CD8-positive, alpha-beta memory T cell (primary cell): ENCODE data around the gene CNKSR2. TPM values are rescaled to one million over a fixed set of nuclear protein-coding genes. Genes with fewer than 3 reads are reported as not detected.

Source experiments
- CTCF ChIA-PET: fragments of 350-600 bp; sonication (Branson Sonifier 250); formaldehyde crosslinking; loops from one replicate; lab custom pipeline; 2021; ENCODE audit warnings: antibody characterized with exemption; lab: Charles Lee
- POLR2A ChIA-PET: fragments of 350-600 bp; sonication (Branson Sonifier 250); formaldehyde crosslinking; loops from one replicate; lab custom pipeline; 2021; ENCODE audit warnings: antibody characterized with exemption; lab: Charles Lee
- DNase-seq, 5 donors: peaks; one replicate each; pipeline versions ENCODE4 v3.0.0 to v3.0.0-alpha.2; 2020 to 2022; ENCODE audit warnings: mixed read lengths in 1 of 5
- H3K27ac ChIP-seq: one replicate; pipeline ENCODE4 v1.7.0; 2013; ENCODE audit warnings: low read depth, mild to moderate bottlenecking, low read length, moderate library complexity
- H3K27me3 ChIP-seq: 2 replicates; pipeline ENCODE4 v1.7.0; 2013; ENCODE audit warnings: low read length, mild to moderate bottlenecking; ENCODE audit not compliant: insufficient read depth, poor library complexity, severe bottlenecking
- H3K36me3 ChIP-seq: 2 replicates; pipeline ENCODE4 v1.7.0; 2013; ENCODE audit warnings: mild to moderate bottlenecking, low read length, moderate library complexity; ENCODE audit not compliant: insufficient read depth
- H3K4me1 ChIP-seq: 2 replicates; pipeline ENCODE4 v1.7.0; 2013; ENCODE audit warnings: mild to moderate bottlenecking, low read length, moderate library complexity; ENCODE audit not compliant: insufficient read depth
- H3K4me3 ChIP-seq: 2 replicates; pipeline ENCODE4 v1.7.0; 2013; ENCODE audit warnings: mild to moderate bottlenecking, low read length
- H3K9me3 ChIP-seq: 2 replicates; pipeline ENCODE4 v1.7.0; 2013; ENCODE audit warnings: mild to moderate bottlenecking, low read length
- H3K27ac Mint-ChIP-seq, 8 donors: one replicate each; pipeline ENCODE4 v1.8.0; 2020 to 2021; ENCODE audit warnings: mixed read lengths in 8 of 8, mild to moderate bottlenecking in 6 of 8, inconsistent platforms in 3 of 8, moderate library complexity in 3 of 8
- H3K27me3 Mint-ChIP-seq, 2 donors: one replicate each; pipeline ENCODE4 v1.8.0; 2020 to 2021; ENCODE audit warnings: mixed read lengths in 2 of 2, mild to moderate bottlenecking in 1 of 2, moderate library complexity in 1 of 2
- H3K36me3 Mint-ChIP-seq, 3 donors: one replicate each; pipeline ENCODE4 v1.8.0; 2020 to 2021; ENCODE audit warnings: mixed read lengths in 3 of 3, inconsistent platforms in 1 of 3, mild to moderate bottlenecking in 1 of 3
- H3K4me1 Mint-ChIP-seq, 3 donors: one replicate each; pipeline ENCODE4 v1.8.0; 2020 to 2021; ENCODE audit warnings: mixed read lengths in 3 of 3, inconsistent platforms in 1 of 3, mild to moderate bottlenecking in 1 of 3
- H3K4me3 Mint-ChIP-seq, 7 donors: one replicate each; pipeline ENCODE4 v1.8.0; 2020 to 2021; ENCODE audit warnings: mixed read lengths in 7 of 7, mild to moderate bottlenecking in 6 of 7, moderate library complexity in 4 of 7, inconsistent platforms in 2 of 7
- H3K9me3 Mint-ChIP-seq, 5 donors: one replicate each; pipeline ENCODE4 v1.8.0; 2020 to 2022; ENCODE audit warnings: mixed read lengths in 5 of 5, mild to moderate bottlenecking in 3 of 5, moderate library complexity in 2 of 5, inconsistent platforms in 1 of 5
- polyA plus RNA-seq: library from polyadenylated mRNA; unstranded; fragments of 300-500 nt; fragmentation: Illumina TruSeq; gene quantifications from one replicate; pipeline ENCODE4 v1.2.3, GENCODE V29; 2021
- total RNA-seq, 2 experiments: library from RNA; stranded (reverse); gene quantifications; one replicate each; pipeline ENCODE4 v1.2.3, GENCODE V29; 2021

Gene CNKSR2
- total and polyA plus RNA-seq, 3 experiments from 2014 or later, result 4.1 to 5.8 (median 4.2) TPM

DNA sequence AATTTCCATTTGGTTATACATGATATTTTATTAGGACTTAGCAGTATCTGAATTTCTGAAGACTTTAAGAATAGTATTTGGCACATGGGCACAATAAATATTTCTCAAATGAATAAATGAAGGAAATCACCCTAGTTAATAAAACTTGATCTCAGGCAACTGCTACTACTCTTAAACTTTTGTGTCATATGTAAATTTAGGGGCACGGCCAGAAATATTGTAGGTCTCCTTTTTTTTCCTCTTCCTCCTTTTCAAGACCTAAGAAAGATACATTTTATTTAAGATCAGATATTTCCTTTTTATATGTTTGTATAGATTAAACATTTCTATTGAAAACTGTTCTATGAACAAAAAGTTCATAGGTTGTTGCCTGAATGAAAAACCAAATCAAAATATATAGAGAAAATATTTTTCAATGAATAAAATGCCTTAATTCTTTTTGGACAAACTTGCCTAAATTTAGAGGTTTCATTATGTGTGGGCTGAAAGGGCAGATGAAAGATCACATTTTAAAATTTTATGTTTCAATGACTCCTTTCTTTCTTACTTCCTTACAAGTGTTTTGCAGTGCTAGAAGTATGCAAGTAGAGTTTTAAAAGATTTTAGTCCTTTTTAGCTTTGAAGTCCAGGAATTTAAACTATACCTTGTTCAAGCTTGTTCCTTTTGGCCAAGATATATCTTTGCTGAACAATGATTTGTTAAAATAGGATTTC, 26.3 kb downstream of the CNKSR2 start:
- H3K4me3 ChIP-seq, result no peak overlapping the region
- H3K27me3 ChIP-seq, result no peaks in the 10 kb centered on the region
- Mint-ChIP-seq H3K27ac (no peak overlapping the region), H3K4me1 (no peaks in the 10 kb centered on the region), H3K27me3 (peaks cover 0 to 1% of the 10 kb centered on the region in 2 donors), H3K4me3 (no peak overlapping the region), H3K9me3 (peaks cover 0 to 2% (median 0%) of the 10 kb centered on the region in 5 donors), H3K36me3 (no peaks in the 10 kb centered on the region)
- no peaks in the 10 kb centered on the region for H3K4me1 ChIP-seq
- H3K27ac ChIP-seq, result no peak overlapping the region
- no peak for DNase-seq
- ChIA-PET CTCF (no interaction called here), POLR2A (no interaction called here)
- no peaks in the 10 kb centered on the region for H3K36me3 ChIP-seq
- H3K9me3 ChIP-seq, result no peaks in the 10 kb centered on the region

DNA sequence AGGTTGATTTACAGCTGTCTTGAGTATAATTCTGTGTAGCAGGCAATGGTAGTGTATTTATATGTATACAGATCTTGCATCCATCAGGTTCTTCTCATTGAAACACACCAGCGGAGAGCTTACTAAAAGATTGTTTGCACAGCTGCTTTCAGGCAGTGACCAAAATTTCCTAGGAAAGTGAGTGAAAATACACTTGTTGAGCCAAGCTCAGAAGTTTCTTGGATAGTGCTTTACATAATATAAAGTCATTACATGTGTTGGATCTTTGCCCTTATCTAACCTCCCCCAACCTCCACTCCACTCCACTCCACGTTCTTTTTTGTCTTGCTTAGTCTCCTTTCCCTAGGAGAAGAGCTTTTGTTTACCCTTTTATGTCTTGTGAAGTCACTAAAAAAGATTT, 34.1 kb downstream of the CNKSR2 start:
- CTCF ChIA-PET, result no interaction called here
- Mint-ChIP-seq H3K9me3 (peaks cover 0 to 2% (median 0%) of the 10 kb centered on the region in 5 donors), H3K36me3 (no peaks in the 10 kb centered on the region), H3K4me1 (no peaks in the 10 kb centered on the region), H3K27me3 (no peaks in the 10 kb centered on the region), H3K4me3 (no peak overlapping the region), H3K27ac (no peak overlapping the region)
- Histone ChIP-seq H3K4me1 (no peaks in the 10 kb centered on the region), H3K36me3 (no peaks in the 10 kb centered on the region), H3K4me3 (no peak overlapping the region), H3K27ac (no peak overlapping the region), H3K9me3 (no peaks in the 10 kb centered on the region), H3K27me3 (no peaks in the 10 kb centered on the region)
- DNase-seq, result no peak
- POLR2A ChIA-PET, result no interaction called here

GRCh38 chrX:21408788-21409187, 34.6 kb downstream of the CNKSR2 start:
- Histone ChIP-seq H3K36me3 (no peaks in the 10 kb centered on the region), H3K27me3 (no peaks in the 10 kb centered on the region), H3K9me3 (no peaks in the 10 kb centered on the region), H3K27ac (no peak overlapping the region), H3K4me3 (no peak overlapping the region), H3K4me1 (no peaks in the 10 kb centered on the region)
- peaks cover 0 to 2% (median 0%) of the 10 kb centered on the region in 3 donors for H3K36me3 Mint-ChIP-seq
- H3K4me1 Mint-ChIP-seq, result no peaks in the 10 kb centered on the region
- H3K9me3 Mint-ChIP-seq, result peaks cover 0 to 2% (median 0%) of the 10 kb centered on the region in 5 donors
- H3K27me3 Mint-ChIP-seq, result no peaks in the 10 kb centered on the region
- H3K4me3 Mint-ChIP-seq, result no peak overlapping the region
- ChIA-PET POLR2A (no interaction called here), CTCF (no interaction called here)
- no peak for DNase-seq
- H3K27ac Mint-ChIP-seq, result no peak overlapping the region

DNA sequence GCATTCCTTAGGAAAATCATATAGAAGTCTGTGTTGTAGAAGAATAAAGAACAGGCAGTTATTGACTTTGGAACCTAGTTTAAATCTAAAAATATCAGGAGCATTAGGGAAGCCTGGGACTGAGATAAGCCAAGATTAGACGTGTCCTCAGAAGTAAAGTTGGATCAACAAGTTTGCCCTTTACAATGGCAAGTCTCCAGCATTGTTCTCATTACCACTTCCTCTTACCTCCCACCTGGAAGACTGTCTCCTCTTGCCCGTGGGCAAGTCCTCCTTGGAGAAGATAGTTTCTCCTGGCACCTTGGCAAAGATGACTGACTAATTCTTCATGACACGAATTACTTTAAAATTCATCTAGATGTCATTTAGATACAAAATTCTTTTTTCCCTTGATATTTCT, 37.8 kb downstream of the CNKSR2 start:
- Mint-ChIP-seq H3K9me3 (peaks cover 0 to 8% (median 4%) of the 10 kb centered on the region in 5 donors), H3K27me3 (no peaks in the 10 kb centered on the region), H3K4me1 (no peaks in the 10 kb centered on the region), H3K4me3 (no peak overlapping the region), H3K27ac (no peak overlapping the region), H3K36me3 (peaks cover 0 to 2% (median 0%) of the 10 kb centered on the region in 3 donors)
- H3K9me3 ChIP-seq, result no peaks in the 10 kb centered on the region
- no peak for DNase-seq
- ChIA-PET CTCF (no interaction called here), POLR2A (no interaction called here)
- no peak overlapping the region for H3K4me3 ChIP-seq
- no peaks in the 10 kb centered on the region for H3K4me1 ChIP-seq
- no peak overlapping the region for H3K27ac ChIP-seq
- no peaks in the 10 kb centered on the region for H3K36me3 ChIP-seq
- H3K27me3 ChIP-seq, result no peaks in the 10 kb centered on the region

- Histone ChIP-seq H3K27me3 (no peaks in the 10 kb centered on the region), H3K4me3 (no peak overlapping the region), H3K27ac (no peak overlapping the region), H3K9me3 (no peaks in the 10 kb centered on the region), H3K36me3 (no peaks in the 10 kb centered on the region), H3K4me1 (no peaks in the 10 kb centered on the region)
- peaks cover 5 to 9% (median 5%) of the 10 kb centered on the region in 5 donors for H3K9me3 Mint-ChIP-seq
- no peak overlapping the region for H3K4me3 Mint-ChIP-seq
- H3K27me3 Mint-ChIP-seq, result peaks cover 0 to 2% of the 10 kb centered on the region in 2 donors
- no peaks in the 10 kb centered on the region for H3K4me1 Mint-ChIP-seq
- H3K36me3 Mint-ChIP-seq, result peaks cover 0 to 2% (median 0%) of the 10 kb centered on the region in 3 donors
- ChIA-PET POLR2A (no interaction called here), CTCF (no interaction called here)
- no peak overlapping the region for H3K27ac Mint-ChIP-seq
- no peak for DNase-seq
Measured at GRCh38 chrX:21412883-21413282, 38.7 kb downstream of the CNKSR2 start.

DNA sequence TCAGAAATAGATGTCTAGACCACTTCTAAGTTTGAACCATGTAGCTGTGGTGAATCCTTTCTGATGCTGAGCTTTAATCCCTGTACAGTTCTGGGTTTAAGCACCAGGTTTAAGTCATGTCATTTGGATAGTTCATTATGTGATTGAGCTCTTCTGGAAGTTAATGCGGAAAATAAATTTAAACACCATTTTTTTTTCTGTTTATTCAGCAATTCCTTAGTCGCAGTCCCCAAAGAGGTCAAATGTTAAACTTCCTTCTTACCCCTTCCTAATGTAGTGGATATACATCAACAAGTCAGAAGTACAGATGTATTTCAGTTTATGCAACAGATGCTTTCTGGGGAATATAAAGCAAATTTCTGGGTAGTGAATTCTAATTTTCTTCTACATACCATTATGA, 52.9 kb downstream of the CNKSR2 start:
- H3K36me3 Mint-ChIP-seq, result no peaks in the 10 kb centered on the region
- no peaks in the 10 kb centered on the region for H3K9me3 ChIP-seq
- peaks cover 0 to 1% (median 0%) of the 10 kb centered on the region in 5 donors for H3K9me3 Mint-ChIP-seq
- DNase-seq, result no peak
- no peaks in the 10 kb centered on the region for H3K4me1 Mint-ChIP-seq
- ChIA-PET CTCF (interaction anchor here (1.0 kb wide), 1 partner anchor 9 kb away, joined by 3 read pairs; no protein-coding TSS in a partner anchor), POLR2A (no interaction called here)
- no peaks in the 10 kb centered on the region for H3K4me1 ChIP-seq
- peaks cover 0 to 1% of the 10 kb centered on the region in 2 donors for H3K27me3 Mint-ChIP-seq
- H3K4me3 Mint-ChIP-seq, result no peak overlapping the region
- no peak overlapping the region for H3K27ac Mint-ChIP-seq
- no peak overlapping the region for H3K4me3 ChIP-seq
- H3K36me3 ChIP-seq, result no peaks in the 10 kb centered on the region
- no peaks in the 10 kb centered on the region for H3K27me3 ChIP-seq
- no peak overlapping the region for H3K27ac ChIP-seq

- Mint-ChIP-seq H3K4me1 (peaks cover 8 to 14% (median 10%) of the 10 kb centered on the region in 3 donors), H3K27ac (no peak overlapping the region), H3K36me3 (no peaks in the 10 kb centered on the region), H3K4me3 (no peak overlapping the region), H3K27me3 (no peaks in the 10 kb centered on the region), H3K9me3 (peaks cover 0 to 6% (median 0%) of the 10 kb centered on the region in 5 donors)
- H3K9me3 ChIP-seq, result no peaks in the 10 kb centered on the region
- no peak overlapping the region for H3K27ac ChIP-seq
- H3K4me3 ChIP-seq, result no peak overlapping the region
- H3K27me3 ChIP-seq, result no peaks in the 10 kb centered on the region
- peaks cover 10% of the 10 kb centered on the region for H3K4me1 ChIP-seq
- ChIA-PET POLR2A (no interaction called here), CTCF (no interaction called here)
- H3K36me3 ChIP-seq, result no peaks in the 10 kb centered on the region
- DNase-seq, result no peak
Measured at GRCh38 chrX:21437036-21437435, 62.8 kb downstream of the CNKSR2 start.

DNA sequence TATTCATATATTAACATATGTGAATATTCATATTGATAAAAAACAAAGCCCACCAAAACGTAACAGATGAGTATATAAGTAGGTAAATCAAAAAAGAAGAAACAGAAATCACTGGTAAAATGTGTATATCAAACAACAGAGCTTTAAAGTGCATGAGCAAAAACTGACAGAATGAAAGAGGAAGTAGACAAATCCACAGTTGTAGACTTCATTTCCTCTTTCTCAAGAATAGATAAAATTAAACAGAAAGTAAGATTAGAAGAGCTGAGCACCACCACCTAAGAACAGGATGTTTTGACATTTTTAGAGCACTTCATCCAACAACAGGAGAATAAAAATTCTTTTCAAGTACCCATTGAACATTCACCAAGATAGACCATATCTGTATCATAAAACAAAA, 64.6 kb downstream of the CNKSR2 start:
- no peaks in the 10 kb centered on the region for H3K27me3 ChIP-seq
- DNase-seq, result peak in 2 of 5 donors; percentile 8 to 43
- peaks cover 0 to 6% (median 0%) of the 10 kb centered on the region in 5 donors for H3K9me3 Mint-ChIP-seq
- peaks cover 8 to 14% (median 10%) of the 10 kb centered on the region in 3 donors for H3K4me1 Mint-ChIP-seq
- no peaks in the 10 kb centered on the region for H3K9me3 ChIP-seq
- peak overlapping the region in 7 of 8 donors; percentile 65 to 91 (median 81) for H3K27ac Mint-ChIP-seq
- no peaks in the 10 kb centered on the region for H3K27me3 Mint-ChIP-seq
- CTCF ChIA-PET, result no interaction called here
- no peaks in the 10 kb centered on the region for H3K36me3 Mint-ChIP-seq
- H3K36me3 ChIP-seq, result no peaks in the 10 kb centered on the region
- POLR2A ChIA-PET, result no interaction called here
- H3K27ac ChIP-seq, result no peak overlapping the region
- H3K4me3 ChIP-seq, result no peak overlapping the region
- peak overlapping the region; percentile 33 to 73 (median 66) for H3K4me3 Mint-ChIP-seq
- peaks cover 10% of the 10 kb centered on the region for H3K4me1 ChIP-seq
